Measurements from ENCODE around the gene DPP6.

DPP6 gene

DNA sequence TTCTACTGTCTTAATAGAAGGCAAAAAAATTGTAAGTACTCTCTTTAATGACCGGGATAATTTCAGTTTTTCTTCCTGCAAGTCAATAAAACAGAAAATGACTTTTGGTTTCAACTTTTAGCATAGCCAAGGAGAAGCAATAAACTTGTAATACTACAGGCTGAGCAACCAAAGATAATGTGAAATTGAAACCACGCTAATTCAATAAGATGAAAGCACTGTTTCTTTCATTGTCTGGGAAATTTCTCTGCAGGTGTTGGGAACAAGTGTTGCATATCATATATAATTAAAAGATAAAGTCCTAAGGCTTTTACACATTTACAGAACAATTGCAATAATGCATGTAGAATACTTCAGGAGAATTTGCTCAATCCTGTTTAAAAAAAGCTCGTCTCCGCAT, 488.4 kb downstream of the DPP6 start:
- DNase-seq (ENCODE audit: low read depth) = no peak

DNA sequence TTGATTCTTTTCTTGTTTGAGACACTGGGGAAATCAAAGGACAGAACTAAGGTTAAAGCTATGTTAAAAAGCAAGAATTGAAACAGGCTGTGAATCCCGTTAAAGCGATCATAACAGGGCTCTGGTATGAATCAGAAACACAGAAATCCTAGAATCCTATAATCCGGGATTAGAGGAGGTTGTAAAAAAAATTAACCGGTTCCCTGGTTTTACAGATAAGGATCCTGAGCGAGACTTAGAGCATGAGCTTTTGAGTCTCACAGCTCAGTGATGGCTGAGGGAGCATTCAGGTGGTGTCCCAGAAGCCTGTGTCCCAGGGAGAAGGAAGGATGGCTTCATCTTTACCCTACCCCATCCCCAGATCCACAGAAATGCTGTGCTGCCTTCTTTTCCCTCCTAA, 489.4 kb downstream of the DPP6 start:
- DNase-seq (ENCODE audit: low read depth) = no peak

DNA sequence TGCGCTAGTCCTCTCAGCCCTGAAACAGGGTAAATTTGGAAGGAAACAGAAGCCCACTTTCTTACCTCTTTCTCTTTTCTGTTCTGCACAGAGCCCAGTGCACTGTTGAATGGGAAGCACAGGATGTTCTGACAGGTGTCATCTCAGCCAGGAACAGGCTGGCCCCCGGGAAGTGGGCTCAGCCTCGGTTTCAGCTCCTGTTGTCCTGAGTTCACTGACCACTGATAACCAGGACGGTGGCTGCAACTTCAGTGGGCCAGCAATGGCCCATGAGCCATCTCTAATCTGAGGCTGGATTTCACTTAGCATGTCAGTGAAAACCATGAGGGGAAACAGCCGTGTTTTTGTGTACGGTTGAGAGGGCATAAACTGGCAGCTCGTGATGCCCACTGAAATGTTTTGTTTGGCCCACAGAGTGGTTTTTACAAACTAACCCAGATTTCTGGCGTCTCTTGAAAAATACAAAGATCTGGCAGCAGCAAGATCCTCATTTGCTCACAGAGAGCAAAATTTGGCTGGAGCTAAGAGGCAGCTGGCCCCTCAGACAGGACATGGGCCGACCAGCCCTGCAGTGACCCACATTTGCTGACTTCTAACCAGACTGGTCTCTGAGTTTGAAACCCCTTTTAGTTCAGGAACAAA, 494.9 kb downstream of the DPP6 start:
- no peak for DNase-seq (ENCODE audit: low read depth)

DNA sequence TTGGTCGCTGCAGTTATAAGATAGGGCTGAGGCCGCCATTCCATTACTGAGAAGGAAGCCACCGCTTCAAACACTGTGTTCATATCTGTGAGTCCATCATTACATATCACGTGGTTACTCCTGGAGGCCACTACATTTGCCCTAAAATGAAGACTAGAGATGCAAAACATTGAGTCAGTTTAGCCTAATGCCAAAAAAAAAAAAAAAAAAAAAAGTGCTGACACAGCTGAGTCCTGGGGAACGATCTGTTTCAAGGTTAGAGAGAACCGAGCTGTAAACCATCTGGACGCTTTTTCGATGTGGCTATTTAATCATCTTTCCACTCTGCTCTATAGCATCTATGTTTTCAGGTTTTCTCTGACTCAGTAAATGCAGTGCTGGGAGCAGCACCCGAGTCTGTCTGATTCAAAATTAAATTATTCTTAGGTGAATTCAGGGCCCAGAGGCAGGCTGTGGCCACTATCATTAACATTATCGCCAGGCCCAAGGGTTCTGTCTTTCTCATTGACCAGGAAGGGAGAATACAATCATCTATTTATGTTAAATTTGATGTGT, 501.6 kb downstream of the DPP6 start:
- no peak for DNase-seq (ENCODE audit: low read depth)

DNA sequence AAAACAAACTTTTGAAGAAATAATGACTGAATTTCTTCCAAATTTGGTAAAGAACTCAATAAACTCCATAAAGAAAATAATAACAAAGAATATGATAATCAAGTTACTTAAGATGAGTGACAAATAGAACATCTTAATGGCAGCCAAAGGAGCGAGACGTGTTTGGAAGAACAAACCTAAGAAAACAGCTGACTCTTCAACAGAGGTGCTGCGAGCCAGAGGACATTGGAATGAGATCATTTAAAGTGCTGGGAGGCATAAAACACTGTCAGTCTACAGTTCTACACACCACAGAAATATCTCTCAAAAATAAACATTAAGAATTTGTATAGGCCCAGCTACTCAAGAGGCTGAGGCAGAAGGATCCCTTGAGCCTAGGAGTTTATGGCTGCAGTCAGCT, 507.3 kb downstream of the DPP6 start:
- DNase-seq (ENCODE audit: low read depth) = no peak

DNA sequence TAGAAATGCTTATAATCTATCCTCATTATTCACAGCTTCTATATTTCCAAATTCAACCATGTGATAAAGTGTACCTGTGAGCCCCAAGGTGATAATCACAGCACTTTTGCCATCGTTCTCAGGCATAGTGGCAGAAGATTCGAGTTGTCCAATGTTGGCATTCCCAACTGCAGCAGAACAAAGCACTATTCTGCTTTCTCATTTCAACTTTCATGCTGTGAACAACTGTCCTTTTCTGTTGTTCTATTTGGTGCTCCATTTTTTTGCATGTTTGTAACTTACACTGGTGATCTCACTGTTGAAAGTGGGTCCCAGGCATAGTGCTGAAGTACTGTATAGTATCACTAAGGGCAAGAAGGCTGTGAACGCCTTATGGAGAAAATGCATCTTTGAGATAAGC, 512.5 kb downstream of the DPP6 start:
- DNase-seq (ENCODE audit: low read depth) = no peak

DNA sequence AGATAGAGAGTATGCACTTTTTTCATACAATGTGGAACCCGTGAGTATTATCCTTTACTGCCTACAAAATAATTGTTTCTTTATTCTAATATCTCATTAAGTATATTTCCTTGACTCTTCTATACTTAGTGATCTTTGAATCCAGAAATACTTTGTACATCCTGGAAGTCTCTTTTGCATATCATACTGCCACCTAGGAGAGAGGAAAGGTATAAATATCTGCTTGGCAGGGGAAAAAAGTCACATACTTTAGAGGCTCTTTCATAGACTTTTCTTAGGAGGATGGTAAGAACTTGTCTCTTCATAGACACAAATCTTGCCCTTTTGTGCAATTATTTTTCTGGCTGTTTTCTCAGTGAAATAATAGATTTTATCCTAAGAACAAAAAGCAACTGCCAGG, 514.7 kb downstream of the DPP6 start:
- no peak for DNase-seq (ENCODE audit: low read depth)

DNA sequence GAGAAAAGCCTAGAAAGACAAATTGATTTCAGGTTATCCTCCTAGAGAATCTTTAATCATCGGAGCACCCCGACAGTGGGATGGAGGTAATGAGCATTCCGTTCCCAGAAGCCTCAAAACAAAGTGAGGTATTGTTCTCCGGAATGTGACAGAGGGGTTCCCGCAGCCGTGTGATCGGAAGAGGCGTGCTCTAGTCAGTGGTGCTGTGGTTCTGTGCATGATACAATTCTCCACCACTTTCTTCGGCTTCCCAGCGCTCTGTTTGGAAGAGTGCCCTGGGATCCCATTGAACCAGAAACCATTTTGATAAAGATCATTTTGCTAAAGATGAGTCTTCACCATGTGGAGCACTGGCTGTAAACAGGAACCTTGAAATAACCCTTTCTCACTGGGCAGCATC, 516.1 kb downstream of the DPP6 start:
- DNase-seq (ENCODE audit: low read depth) = no peak

DNA sequence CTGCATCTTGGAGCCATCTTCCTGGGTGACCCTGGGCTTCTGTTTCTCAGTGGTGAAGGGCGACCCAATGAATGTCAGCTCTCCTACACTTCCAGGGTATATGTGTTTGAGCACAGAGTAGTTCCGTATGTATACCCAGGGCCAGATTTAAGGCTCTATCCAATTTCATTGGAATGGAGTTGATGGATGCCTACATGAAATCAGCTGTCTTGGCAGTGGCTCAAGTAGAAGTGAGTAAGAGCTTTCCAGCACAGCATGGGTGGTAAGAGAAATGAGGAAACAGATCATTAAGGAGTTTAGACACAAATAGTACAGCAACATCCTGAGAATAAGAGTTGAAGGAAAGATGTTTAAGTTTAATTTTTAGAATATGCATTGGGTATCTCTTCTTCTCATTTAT, 517.7 kb downstream of the DPP6 start:
- no peak for DNase-seq (ENCODE audit: low read depth)

DNA sequence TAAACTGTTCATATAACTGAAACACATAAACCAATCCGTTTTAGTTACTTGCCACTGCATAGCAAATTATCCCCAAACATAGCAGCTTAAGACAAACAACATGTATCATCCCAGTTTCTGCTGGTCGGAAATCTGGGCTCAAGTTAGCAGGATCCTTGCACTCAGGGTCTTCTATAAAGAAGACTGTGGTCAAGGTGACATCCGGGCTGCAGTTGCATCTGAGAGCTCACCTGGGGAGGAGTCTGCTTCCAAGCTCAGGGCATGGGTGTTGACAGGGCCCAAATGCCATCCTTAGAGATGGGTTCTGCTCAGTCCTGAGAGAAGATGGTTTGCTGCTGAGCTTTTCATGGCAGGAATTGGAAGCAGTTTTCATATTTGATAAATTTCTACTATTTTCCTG, 519.6 kb downstream of the DPP6 start:
- DNase-seq (ENCODE audit: low read depth) = no peak

DNA sequence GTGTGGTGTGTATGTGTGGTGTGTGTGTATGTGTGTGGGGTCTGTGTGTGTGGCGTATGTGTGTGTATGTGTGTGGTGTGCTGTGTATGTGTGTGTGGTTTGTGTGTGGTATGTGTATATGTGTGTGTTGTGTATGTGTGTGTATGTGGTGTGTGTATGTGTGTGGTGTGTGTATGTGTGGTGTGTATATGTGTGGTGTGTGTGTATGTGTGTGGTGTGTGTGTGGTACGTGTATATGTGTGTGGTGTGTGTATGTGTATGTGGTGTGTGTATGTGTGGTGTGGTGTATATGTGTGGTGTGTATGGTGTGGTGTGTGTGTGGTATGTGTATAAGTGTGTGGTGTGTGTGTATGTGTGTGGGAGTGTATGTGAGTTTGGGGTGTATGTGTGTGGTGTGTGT, 522.0 kb downstream of the DPP6 start:
- DNase-seq (ENCODE audit: low read depth) = no peak

DNA sequence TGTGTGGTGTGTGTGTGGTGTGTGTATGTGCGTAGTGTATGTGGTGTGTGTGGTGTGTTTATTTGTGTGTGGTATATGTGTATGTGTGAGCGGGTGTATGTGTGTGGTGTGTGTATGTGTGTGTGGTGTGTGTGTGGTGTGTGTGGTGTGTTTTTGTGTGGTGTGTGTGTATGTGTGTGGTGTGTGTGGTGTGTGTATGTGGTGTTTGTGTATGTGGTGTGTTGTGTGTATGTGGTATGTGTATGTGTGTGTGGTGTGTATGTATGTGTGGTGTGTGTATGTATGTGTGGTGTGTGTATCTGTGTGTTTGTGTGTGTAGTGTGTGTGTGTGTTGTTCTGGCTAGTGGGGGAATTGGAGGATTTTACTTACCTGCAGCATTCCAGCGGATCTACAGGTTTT, 523.3 kb downstream of the DPP6 start:
- no peak for DNase-seq (ENCODE audit: low read depth)

DNA sequence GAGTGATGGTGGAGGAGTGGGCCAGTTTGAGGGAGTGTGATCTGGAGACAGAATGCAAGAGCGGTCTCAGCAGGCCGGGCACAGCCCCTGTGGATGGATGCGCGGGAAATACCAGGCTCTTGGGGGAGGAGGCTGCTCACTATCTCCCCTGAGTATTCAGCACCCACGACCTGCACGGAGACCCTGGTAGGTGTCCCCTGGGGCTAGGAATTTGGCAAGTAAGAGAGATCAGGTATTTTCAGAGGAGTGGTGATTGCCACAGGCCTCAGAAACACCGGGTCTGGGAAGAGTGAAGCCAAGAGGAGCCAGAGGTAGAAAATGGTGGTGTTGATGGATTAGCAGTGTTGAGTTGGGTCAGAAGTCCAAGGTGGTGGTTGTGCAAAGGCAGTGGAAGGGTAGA, 524.4 kb downstream of the DPP6 start:
- no peak for DNase-seq (ENCODE audit: low read depth)

DNA sequence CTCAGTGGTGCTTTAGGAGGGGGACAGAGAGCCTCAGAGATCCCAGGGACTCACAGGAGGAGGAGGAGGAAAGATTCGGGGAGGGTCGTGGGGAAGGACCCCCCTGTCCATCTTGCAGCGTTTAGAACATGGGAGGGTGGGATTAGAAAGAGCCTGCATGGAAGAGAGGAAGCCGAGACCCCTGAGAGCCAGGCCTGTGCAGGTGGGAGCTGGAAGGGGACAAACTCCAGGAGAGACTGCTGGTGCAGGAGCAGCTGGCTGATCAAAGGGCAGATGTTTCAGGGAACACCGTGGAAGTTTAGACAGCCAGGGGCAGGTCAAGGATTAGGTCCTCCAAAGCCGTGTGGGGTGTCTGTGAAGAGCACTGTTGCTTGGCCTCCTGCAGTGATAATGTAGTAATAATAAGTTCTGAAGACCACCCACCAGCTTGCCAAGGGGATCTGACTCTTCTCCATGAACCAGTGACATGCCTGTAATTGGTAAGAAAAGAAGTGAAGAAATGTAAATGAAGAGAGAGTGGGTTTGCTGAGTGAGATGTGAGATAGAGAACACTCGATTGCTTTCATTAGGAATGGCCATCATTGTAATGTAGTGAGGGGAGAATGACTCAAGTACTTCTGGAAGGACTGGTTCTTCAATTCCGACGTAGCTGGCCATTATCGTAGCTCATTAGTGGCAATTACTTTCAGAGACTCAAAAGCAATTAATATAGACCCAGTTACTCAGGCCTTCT, 525.1 kb downstream of the DPP6 start:
- no peak for DNase-seq (ENCODE audit: low read depth)

DNA sequence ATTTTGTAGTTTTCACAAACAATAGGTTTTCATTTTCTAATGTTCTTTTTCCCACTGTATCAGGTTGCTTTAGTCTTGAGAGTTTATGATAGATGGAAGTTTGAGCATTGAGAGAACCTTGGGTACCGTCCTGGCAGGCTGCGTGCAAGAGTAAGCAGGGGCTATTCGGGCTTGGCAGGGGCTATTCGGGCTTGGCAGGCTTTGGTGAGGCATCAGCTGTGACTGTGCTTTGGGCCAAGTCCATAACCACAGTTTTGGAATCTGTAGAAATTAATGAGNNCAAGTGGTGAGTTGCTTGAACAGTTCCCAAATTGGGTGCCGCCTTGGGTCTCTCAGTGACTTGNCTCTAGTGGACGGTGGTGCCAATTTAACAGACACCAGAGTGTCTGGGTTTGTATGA, 526.1 kb downstream of the DPP6 start:
- no peak for DNase-seq (ENCODE audit: low read depth)

DNA sequence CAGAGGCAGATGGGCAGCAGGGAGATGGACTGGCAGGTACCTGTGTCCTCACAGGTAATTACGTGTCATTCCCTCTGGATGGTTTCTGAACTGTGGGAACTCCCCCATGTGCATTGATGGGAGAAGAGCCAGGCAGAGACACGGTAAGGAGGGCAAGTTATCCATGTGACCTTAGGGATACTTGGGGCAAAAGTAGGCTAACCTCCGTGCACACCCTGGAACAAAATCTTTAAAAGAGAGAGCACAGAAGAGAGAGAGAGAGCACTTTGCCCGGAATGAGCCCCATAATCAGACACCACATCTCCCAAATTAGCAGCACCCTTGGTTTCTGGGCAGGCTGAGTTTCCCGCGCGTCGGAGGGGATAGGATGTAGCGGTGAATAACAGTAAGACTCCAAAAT, 527.5 kb downstream of the DPP6 start:
- DNase-seq (ENCODE audit: low read depth) = no peak

DNA sequence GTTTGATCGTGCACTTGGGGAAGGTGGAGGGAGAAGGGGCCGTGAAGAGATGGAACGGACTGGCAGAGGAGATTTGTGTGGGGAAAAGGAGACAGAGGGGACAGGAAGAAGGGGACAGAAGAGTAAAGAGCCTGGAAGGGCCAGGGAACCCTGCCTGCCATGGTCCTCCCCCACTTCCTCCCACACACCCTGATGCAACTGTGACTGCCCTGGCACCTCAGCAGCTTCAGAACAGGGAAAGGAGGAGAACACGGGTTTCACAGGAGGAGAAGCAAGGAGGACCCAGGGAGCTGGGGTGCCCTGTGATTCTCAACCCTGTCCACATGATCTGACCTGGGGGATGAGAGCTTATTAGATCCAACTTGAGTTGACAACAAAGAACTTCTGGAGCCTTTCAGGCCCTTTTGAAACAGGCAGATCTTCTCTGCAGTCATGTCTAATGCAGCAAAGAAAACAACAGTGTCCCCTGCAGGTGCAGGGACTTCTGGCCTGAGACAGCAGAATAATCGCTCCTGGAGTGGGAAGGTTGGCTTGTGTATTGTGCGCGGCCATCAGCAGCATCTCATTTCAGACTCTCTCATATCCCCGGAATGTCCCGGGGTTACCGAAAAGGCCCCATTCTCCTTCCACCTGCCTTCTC, 529.2 kb downstream of the DPP6 start:
- DNase-seq (ENCODE audit: low read depth) = no peak

DNA sequence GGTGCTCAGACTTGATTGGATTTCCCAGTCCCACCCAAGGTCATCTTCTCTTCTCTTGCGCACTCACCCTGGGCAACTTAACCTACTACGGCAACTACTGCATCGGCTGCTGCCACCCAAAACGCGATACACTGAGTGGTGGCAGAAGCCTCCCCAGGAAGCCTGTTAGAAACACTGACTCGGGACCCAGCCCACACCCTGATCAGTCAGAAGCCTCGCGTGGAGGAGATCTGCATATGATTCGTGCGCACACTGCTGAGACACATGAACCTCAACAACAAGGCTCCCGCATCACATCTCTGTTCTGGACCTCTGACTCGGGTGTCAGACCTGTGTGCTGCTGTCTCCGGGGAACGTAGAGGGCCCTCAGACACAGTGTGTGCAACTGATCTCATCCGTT, 531.3 kb downstream of the DPP6 start:
- DNase-seq (ENCODE audit: low read depth) = no peak

DNA sequence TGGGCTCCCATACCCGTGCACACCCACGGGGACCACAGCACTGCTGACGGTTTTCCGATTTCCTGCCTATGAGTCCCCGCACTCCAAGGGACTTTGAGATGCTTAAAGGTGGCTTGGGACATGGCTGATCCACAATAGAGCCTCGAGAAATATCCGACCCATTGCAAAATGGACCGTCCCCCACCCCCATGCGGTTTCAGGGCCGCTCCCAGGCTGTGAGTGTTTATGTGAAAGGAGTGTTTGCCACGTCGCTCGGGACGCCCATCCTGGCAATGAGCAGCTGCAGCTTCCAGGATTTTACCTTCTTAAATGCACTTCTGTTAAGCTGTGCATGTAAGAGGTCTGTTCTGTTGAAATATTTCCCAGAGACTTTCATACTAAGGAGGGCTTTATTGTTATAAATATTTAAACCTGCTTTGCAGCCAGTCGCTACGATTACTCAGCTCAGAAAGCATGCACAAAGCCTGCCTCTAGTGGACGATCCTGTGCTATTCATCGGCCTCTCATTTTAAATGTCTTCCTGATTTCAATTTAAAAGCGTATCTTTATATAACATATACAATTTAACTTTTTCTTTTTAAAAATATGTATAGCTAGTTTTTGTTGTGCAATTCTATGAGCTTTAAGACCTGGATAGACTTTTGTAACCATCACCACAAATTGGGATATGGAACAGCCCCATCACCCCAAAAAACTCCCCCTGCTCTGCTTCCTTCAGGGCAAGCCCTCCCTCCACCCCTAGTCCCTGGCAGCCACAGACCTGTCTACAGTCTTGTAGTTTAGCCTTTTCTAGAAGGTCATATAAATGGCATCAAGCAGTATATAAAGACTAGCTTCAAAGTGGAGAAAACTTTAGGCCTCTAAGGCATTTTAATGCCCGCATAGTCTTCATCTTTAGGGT, 532.4 kb downstream of the DPP6 start:
- no peak for DNase-seq (ENCODE audit: low read depth)

DNA sequence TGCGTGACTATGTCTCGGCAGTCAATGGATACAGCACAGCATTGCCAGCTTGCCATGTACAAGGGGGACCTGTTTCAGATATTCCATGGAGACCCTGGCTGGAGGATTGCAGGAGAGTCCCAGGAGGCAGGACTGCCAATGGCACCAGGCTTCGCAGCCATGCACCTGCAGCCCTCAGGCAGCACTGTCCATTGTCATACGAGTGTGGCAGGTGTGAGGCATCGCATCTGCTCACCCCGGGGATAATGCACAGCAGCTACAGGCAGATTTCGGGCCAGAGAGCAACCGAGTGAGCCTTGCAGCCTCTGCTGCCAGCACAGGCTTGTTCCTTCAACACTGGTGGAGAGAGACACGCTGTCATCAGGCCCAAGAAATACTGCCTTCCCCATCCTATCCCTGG, 535.6 kb downstream of the DPP6 start:
- no peak for DNase-seq (ENCODE audit: low read depth)

DNA sequence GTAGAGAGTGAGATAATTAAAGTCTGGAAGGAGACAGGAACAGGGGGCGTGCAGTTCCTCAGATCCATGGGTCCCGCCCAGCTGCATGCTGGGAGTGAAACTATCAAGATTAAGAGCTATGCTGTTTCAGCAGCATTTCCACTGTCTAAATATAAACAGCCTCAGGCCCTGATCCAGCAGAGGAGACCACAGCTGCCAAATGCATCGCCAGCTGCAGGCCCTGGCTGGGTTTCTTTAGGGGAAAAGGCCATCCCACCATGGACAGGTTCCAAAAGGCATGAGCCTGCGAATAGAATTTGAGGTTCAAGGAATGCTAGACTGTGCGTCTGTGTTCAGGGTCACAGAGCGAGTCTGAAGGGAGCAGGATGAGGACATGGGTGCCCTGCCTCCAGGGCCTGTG, 539.3 kb downstream of the DPP6 start:
- no peak for DNase-seq (ENCODE audit: low read depth)

DNA sequence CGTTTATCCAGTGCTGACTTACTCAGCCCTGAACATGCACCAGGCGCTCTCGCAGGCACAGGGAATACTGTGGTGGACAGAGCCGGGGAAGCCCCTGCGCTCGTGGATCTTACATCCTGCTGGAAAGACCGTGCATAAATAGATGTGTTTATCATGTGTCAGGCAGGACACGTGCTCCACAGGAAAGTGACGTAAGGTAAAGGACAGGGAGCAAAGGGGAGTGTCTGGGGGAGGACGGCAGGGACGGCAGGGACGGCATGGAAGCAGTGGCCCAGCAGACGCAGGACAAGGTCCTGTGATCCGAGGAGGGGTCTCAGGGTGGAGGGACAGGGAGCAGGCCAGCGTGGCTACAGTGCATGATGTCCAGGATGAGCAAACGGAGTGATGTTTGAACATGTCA, 540.2 kb downstream of the DPP6 start:
- no peak for DNase-seq (ENCODE audit: low read depth)

Measured in stimulated activated CD8-positive, alpha-beta memory T cell treated with anti-CD3 and anti-CD28 coated beads, Interleukin-12 subunit alpha, Interleukin-12 subunit beta, amount 100 ng/mL, for 1 hour (primary cell).